Memory B cell (primary cell): Measurements from ENCODE around the gene GSTM1.
"Not testable (repeated sequence)": the region's sequence is repeated elsewhere in the genome, so short reads cannot be mapped to it uniquely, and the experiment has no call there.

Experiments used
- ATAC-seq: fragments of 150-1000 bp; cut with Tn5 transposase; 2 replicates; pipeline ENCODE4 v1.10.0; 2021; ENCODE audit warnings: low read depth, mild to moderate bottlenecking, moderate library complexity
- DNase-seq, 2 donors: peaks; one replicate each; pipeline ENCODE4 v3.0.0; 2022; ENCODE audit warnings: low spot score in 2 of 2
- H3K27ac Mint-ChIP-seq: one replicate; pipeline ENCODE4 v1.8.0; 2022; ENCODE audit warnings: mild to moderate bottlenecking, moderate library complexity, mixed read lengths
- H3K27me3 Mint-ChIP-seq: one replicate; pipeline ENCODE4 v1.8.0; 2022; ENCODE audit warnings: mixed read lengths
- H3K36me3 Mint-ChIP-seq: one replicate; pipeline ENCODE4 v1.8.0; 2022; ENCODE audit warnings: mild to moderate bottlenecking, mixed read lengths
- H3K4me1 Mint-ChIP-seq: one replicate; pipeline ENCODE4 v1.8.0; 2022; ENCODE audit warnings: mixed read lengths
- H3K4me3 Mint-ChIP-seq: one replicate; pipeline ENCODE4 v1.8.0; 2022; ENCODE audit warnings: mild to moderate bottlenecking, moderate library complexity, mixed read lengths
- H3K9me3 Mint-ChIP-seq: one replicate; pipeline ENCODE4 v1.8.0; 2022; ENCODE audit warnings: mixed read lengths

GSTM1 gene

DNA sequence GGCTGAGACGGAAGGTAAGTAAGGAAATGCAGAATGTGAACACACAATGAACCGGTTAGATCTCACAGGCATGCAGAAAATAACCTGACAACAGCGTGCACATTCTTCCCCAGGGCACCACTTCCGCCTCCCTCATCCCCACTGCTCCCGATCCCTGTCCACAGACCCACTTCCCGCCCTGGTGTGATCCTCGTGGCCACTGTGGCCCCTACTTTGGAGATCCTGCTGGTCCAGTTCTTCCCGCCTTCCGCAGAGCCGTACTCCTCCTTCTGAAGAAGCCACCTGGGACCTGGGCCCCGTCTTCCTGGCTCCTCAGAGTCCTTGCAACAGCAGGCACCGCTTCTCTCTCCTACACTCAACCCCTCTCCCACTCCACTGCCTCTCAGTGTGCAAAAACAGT lies 33.1 kb upstream of the GSTM1 start:
- H3K36me3 Mint-ChIP-seq = peaks cover 3% of the 10 kb centered on the region
- peaks cover 3% of the 10 kb centered on the region for H3K27me3 Mint-ChIP-seq
- no peak for ATAC-seq
- H3K4me1 Mint-ChIP-seq = peaks cover 6% of the 10 kb centered on the region
- no peak for DNase-seq
- H3K4me3 Mint-ChIP-seq = peak overlapping the region; percentile 9
- no peak overlapping the region for H3K27ac Mint-ChIP-seq
- H3K9me3 Mint-ChIP-seq = no peaks in the 10 kb centered on the region

GRCh38 chr1:109655615-109656519 lies 31.8 kb upstream of the GSTM1 start, which contains the start of gene GSTM4:
Gene GSTM4, plus strand, starts transcription at chr1:109656099. Its CDS starts 291 bp downstream, at chr1:109656390.
- DNase-seq (peak; percentile 68 to 77), ATAC-seq (peak; percentile 91)
- H3K9me3 Mint-ChIP-seq = no peaks in the 10 kb centered on the region
- H3K36me3 Mint-ChIP-seq = peaks cover 5% of the 10 kb centered on the region
- peaks cover 6% of the 10 kb centered on the region for H3K4me1 Mint-ChIP-seq
- H3K27me3 Mint-ChIP-seq = peaks cover 3% of the 10 kb centered on the region
- H3K4me3 Mint-ChIP-seq = peak within 1 kb of the TSS; percentile 95
- H3K27ac Mint-ChIP-seq = peak within 1 kb of the TSS; percentile 81

- ATAC-seq (no peak), DNase-seq (no peak)
- Mint-ChIP-seq H3K36me3 (peaks cover 10% of the 10 kb centered on the region), H3K27me3 (peaks cover 3% of the 10 kb centered on the region), H3K27ac (no peak overlapping the region), H3K9me3 (no peaks in the 10 kb centered on the region), H3K4me3 (peak overlapping the region; percentile 95), H3K4me1 (peaks cover 6% of the 10 kb centered on the region)
Observed at GRCh38 chr1:109657395-109657794, 30.2 kb upstream of the GSTM1 start.

DNA sequence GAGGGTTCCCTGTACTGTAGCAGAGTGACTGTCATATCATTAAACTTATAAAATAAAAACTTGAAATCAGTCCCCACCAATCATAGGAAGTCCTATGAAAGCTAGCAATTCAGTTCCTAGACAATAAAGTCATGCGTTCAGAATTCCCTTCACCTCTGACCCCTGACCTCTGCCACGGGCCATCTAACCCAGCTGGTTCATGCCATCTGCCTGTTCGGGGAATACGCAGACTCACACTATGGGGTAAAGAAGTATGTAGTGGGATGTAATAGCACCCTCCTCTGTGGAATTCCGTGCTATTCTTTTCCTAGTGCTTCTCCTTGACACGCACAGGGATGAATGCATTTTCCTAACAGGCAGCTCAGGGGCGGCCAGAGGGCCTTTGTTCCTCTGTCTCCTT lies 29.6 kb upstream of the GSTM1 start:
- Mint-ChIP-seq H3K4me1 (peaks cover 6% of the 10 kb centered on the region), H3K9me3 (no peaks in the 10 kb centered on the region), H3K27ac (no peak overlapping the region)

GRCh38 chr1:109658533-109659042 lies 29.0 kb upstream of the GSTM1 start:
- ATAC-seq (no peak), DNase-seq (no peak)
- Mint-ChIP-seq H3K27me3 (no peaks in the 10 kb centered on the region), H3K4me1 (peaks cover 6% of the 10 kb centered on the region), H3K4me3 (no peak overlapping the region), H3K9me3 (no peaks in the 10 kb centered on the region), H3K27ac (no peak overlapping the region), H3K36me3 (peaks cover 10% of the 10 kb centered on the region)

More for the DNA sequence above, 29.6 kb upstream of the GSTM1 start:
- peaks cover 3% of the 10 kb centered on the region for H3K27me3 Mint-ChIP-seq
- no peak for DNase-seq
- peaks cover 10% of the 10 kb centered on the region for H3K36me3 Mint-ChIP-seq
- no peak overlapping the region for H3K4me3 Mint-ChIP-seq
- ATAC-seq = no peak

DNA sequence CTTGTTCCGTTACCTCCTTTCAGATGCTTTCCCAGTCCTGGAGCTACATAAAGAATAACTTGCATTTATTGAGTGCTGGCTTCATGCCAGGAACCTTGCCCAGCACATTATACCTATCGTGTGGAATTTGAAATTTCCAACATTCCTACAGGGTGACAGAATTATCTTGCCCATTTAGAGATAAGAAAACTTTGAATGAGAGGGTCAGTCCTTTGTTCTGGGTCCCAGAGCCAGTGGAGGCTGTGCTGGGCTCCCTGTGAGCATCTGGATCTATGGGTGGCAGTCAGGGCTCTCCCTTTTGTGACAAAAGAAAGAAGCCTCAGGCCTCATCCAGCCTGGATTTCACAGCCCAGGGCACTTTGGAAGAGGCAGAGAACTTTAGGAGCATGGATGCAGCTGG lies 28.5 kb upstream of the GSTM1 start:
- Mint-ChIP-seq H3K36me3 (peaks cover 10% of the 10 kb centered on the region), H3K4me1 (peaks cover 8% of the 10 kb centered on the region), H3K4me3 (no peak overlapping the region), H3K27me3 (no peaks in the 10 kb centered on the region), H3K27ac (no peak overlapping the region), H3K9me3 (no peaks in the 10 kb centered on the region)
- no peak for ATAC-seq
- DNase-seq = no peak

GRCh38 chr1:109659997-109660690 lies 27.5 kb upstream of the GSTM1 start:
- peaks cover 8% of the 10 kb centered on the region for H3K4me1 Mint-ChIP-seq
- H3K9me3 Mint-ChIP-seq = no peaks in the 10 kb centered on the region
- H3K36me3 Mint-ChIP-seq = peaks cover 10% of the 10 kb centered on the region
- no peak overlapping the region for H3K4me3 Mint-ChIP-seq
- no peak for ATAC-seq
- no peak for DNase-seq
- H3K27ac Mint-ChIP-seq = peak overlapping the region; percentile 75
- no peaks in the 10 kb centered on the region for H3K27me3 Mint-ChIP-seq

GRCh38 chr1:109660691-109661026 lies 27.0 kb upstream of the GSTM1 start:
- H3K36me3 Mint-ChIP-seq = peaks cover 13% of the 10 kb centered on the region
- not testable (repeated sequence) for ATAC-seq

DNA sequence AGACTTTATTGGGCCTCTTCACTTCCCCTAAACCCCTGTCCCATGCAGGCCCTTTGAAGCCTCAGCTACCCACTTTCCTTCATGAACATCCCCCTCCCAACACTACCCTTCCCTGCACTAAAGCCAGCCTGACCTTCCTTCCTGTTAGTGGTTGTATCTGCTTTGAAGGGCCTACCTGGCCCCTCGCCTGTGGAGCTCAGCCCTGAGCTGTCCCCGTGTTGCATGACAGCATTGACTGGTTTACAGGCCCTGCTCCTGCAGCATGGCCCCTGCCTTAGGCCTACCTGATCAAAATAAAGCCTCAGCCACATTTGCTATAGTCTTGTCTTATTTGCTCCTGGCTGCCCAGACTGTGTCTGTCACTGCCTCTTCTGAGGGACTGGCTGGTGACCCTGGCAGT lies 26.2 kb upstream of the GSTM1 start:
- Mint-ChIP-seq H3K36me3 (peaks cover 13% of the 10 kb centered on the region), H3K27ac (no peak overlapping the region), H3K4me1 (peaks cover 5% of the 10 kb centered on the region), H3K9me3 (no peaks in the 10 kb centered on the region), H3K27me3 (no peaks in the 10 kb centered on the region), H3K4me3 (no peak overlapping the region)
- DNase-seq = no peak
- ATAC-seq = no peak

More at GRCh38 chr1:109660691-109661026, 27.0 kb upstream of the GSTM1 start:
- H3K4me1 Mint-ChIP-seq, H3K9me3 Mint-ChIP-seq, H3K27me3 Mint-ChIP-seq, H3K4me3 Mint-ChIP-seq, H3K27ac Mint-ChIP-seq, DNase-seq: not testable (repeated sequence)

DNA sequence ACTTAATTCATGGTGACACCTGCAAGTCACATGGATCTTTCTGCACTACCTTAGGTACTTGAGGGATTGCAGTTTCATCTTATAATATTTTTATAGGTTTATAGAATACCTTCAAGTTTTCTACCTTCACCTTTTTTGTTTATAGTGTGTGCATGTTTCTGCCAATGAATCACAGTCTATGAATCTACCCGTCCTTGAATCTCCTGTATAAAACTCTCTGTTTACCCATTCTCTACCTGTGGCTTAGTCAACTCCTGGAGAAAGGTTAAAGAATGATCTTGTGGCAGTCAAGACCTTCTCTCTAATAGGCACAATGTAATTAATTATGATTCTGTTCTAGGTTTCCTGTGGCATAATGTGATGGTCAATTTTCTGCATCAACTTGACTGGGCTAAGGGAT lies 22.9 kb upstream of the GSTM1 start:
- H3K27ac Mint-ChIP-seq = no peak overlapping the region
- H3K4me1 Mint-ChIP-seq = peaks cover 9% of the 10 kb centered on the region
- H3K27me3 Mint-ChIP-seq = no peaks in the 10 kb centered on the region
- H3K4me3 Mint-ChIP-seq = no peak overlapping the region
- DNase-seq (no peak), ATAC-seq (no peak)
- peaks cover 8% of the 10 kb centered on the region for H3K36me3 Mint-ChIP-seq
- H3K9me3 Mint-ChIP-seq = no peaks in the 10 kb centered on the region

DNA sequence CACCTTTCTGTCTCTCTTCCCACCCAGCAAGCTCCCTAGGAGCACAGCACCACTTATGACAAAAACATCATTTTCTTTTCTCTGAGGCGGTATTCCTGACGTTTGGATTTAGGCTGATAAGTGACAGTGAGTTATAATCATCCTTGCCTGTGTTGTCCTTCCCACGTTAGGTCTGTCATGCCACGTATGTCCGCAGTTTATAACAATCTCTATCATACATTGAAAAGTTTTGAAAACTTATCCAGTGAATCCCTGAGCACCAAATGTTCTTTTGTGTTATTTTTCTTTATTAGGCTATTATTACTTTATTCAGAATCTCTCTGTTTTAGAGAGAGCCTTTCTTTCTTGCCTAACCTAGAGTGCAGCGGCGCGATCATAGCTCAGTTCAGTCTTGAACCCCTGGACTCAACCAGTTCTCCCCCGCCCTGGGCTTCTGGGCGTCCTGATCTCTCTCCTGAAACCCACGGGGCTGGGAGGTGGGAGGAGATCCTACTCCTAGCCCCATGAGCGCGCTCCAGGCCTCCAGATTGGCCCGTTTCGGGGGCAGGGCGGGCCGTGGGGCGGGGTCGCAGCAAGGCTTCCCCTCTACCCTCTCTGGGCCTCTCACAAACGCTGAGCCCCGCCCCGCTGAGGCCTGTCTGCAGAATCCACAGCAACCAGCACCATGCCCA lies 20.0 kb upstream of the GSTM1 start, which contains the start of gene GSTM2:
TSS of gene GSTM2 (plus strand) at position 606 of the 671 bp plus-strand sequence. CDS start at position 665, 59 bp downstream.
- H3K4me1 Mint-ChIP-seq = peaks cover 11% of the 10 kb centered on the region
- H3K27me3 Mint-ChIP-seq = no peaks in the 10 kb centered on the region
- DNase-seq (peak in 1 of 2 donors; percentile 58), ATAC-seq (peak; percentile 97)
- H3K4me3 Mint-ChIP-seq = peak within 1 kb of the TSS; percentile 78
- no peak within 1 kb of the TSS for H3K27ac Mint-ChIP-seq
- peaks cover 11% of the 10 kb centered on the region for H3K36me3 Mint-ChIP-seq
- no peaks in the 10 kb centered on the region for H3K9me3 Mint-ChIP-seq

DNA sequence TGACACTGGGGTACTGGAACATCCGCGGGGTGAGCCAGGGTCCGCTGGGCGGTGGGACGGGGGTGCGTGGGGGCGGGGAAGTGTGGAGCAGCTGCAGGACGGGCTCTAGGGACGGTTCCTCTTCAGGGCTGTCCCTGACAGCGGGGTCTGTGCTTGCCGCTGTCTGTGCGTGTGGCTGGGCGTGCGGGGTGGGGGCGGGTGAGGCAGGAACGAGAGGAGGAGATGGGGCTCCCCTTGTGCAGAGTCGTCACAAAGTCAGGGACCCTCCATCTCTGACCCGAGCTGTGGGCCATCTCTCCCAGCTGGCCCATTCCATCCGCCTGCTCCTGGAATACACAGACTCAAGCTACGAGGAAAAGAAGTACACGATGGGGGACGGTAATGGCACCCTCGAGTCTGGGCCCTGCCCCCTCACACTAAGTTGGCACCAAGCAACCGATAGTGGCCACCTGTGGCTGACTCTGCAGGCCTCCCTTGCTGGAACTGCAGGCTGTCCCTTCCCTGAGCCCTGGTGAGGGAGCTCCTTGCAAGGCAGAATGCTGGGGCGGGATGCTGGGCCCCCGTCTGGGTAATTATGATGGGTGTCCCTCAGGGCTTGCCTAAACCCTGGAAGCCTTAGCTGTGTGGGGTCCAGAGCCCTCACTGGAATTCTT lies 19.4 kb upstream of the GSTM1 start:
- peak overlapping the region; percentile 78 for H3K4me3 Mint-ChIP-seq
- H3K27me3 Mint-ChIP-seq = no peaks in the 10 kb centered on the region
- no peaks in the 10 kb centered on the region for H3K9me3 Mint-ChIP-seq
- H3K4me1 Mint-ChIP-seq = peaks cover 11% of the 10 kb centered on the region
- no peak overlapping the region for H3K27ac Mint-ChIP-seq
- DNase-seq (no peak), ATAC-seq (no peak)
- peaks cover 11% of the 10 kb centered on the region for H3K36me3 Mint-ChIP-seq

GRCh38 chr1:109669246-109669948 lies 18.2 kb upstream of the GSTM1 start:
- Mint-ChIP-seq H3K9me3 (no peaks in the 10 kb centered on the region), H3K27ac (no peak overlapping the region), H3K27me3 (no peaks in the 10 kb centered on the region), H3K4me1 (peaks cover 9% of the 10 kb centered on the region), H3K4me3 (peak overlapping the region; percentile 68), H3K36me3 (peaks cover 11% of the 10 kb centered on the region)
- DNase-seq = no peak
- ATAC-seq = no peak
